GM13976 (cell line): ENCODE data around the gene MPP4.
"Not testable (repeated sequence)": the region's sequence is repeated elsewhere in the genome, so short reads cannot be mapped to it uniquely, and the experiment has no call there.

Source experiments
- DNase-seq: peaks from one replicate; pipeline ENCODE4 v3.0.0; 2012; ENCODE audit warnings: low spot score
- in situ Hi-C: fragments of 300-500 bp; cut with MboI; formaldehyde crosslinking; loops from one replicate; pipeline ENCODE4 v1.12.0; 2022; ENCODE audit warnings: low sequenced_read_pairs, mixed read lengths, inconsistent platforms; ENCODE audit not compliant: unreplicated experiment
- TF ChIP-seq, protein P1 (sequence below): IDR thresholded peaks from 2 replicates; pipeline ENCODE4 v1.5.1; 2012; ENCODE audit warnings: borderline replicate concordance, mild to moderate bottlenecking; ENCODE audit not compliant: insufficient read depth; ENCODE audit errors: extremely low read depth, missing control alignments, control extremely low read depth

Gene MPP4

DNA sequence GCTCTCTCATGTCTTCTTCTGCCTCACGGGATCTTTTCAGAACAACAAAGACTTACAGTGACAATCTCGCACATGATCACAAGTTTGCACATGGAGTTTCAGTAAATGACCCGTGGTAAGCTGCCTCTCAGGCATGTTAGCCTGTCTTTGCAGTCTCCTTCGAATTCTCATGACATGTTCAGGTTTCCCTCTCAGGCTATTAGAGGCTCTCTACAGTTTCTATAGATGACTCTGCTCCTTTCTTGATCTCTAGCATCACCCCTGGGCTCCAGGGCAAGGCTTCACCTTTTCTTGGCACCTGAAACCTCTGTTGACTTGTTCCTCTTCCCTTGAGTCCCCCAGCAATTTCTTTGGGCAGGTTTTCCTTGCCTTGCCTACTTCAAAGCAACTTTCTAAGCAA is 23.0 kb downstream of the MPP4 start:
- TF ChIP-seq, protein P1, sequence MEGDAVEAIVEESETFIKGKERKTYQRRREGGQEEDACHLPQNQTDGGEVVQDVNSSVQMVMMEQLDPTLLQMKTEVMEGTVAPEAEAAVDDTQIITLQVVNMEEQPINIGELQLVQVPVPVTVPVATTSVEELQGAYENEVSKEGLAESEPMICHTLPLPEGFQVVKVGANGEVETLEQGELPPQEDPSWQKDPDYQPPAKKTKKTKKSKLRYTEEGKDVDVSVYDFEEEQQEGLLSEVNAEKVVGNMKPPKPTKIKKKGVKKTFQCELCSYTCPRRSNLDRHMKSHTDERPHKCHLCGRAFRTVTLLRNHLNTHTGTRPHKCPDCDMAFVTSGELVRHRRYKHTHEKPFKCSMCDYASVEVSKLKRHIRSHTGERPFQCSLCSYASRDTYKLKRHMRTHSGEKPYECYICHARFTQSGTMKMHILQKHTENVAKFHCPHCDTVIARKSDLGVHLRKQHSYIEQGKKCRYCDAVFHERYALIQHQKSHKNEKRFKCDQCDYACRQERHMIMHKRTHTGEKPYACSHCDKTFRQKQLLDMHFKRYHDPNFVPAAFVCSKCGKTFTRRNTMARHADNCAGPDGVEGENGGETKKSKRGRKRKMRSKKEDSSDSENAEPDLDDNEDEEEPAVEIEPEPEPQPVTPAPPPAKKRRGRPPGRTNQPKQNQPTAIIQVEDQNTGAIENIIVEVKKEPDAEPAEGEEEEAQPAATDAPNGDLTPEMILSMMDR: no peak
- in situ Hi-C loops: no loop called here
- DNase-seq: no peak

DNA sequence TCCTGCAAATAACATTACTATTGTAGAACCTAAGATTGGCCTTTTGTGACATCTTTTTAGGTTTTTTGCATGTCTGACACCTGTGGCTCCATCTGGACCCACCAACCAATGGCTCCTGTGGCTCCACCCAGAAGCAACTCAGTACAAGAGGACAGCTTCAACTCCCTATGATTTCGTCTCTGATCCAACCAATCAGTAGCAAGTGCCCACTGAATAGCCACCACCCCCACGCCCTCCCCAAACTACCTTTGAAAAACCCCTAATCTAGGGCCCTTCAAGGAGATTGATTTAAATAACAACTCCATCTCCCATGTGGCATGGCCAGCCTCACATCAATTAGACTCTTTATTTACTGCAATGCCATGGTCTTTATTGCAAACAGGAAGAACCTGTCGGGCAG is 23.6 kb downstream of the MPP4 start:
- in situ Hi-C loops: no loop called here
- DNase-seq: no peak
- TF ChIP-seq, protein P1: no peak

DNA sequence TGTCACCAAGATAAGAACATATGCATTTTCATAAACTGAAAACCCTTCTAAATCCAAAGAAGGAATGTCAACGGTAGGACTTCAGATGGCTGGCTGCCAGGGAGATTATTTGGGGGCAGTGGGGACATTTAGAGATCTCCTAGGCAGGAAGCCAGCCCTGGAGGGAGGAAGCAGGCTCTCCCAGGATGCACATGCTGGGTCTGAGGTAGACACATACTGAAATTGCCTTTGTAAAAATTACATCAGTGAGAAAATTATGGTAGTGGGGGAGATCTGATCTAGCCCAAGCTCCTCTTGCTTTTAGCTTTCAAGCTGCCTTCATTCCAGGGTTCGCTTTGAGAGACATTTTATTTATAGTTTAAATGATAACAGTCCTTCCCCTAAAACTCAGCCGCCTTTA is 24.1 kb downstream of the MPP4 start:
- in situ Hi-C loops: no loop called here
- TF ChIP-seq, protein P1: no peak
- no peak for DNase-seq

GRCh38 chr2:201673546-201673945 is 24.9 kb downstream of the MPP4 start:
- TF ChIP-seq, protein P1: no peak
- no peak for DNase-seq
- in situ Hi-C loops: no loop called here

- DNase-seq, in situ Hi-C loops: not testable (repeated sequence)
Measured at GRCh38 chr2:201671205-201671604, 27.2 kb downstream of the MPP4 start.

DNA sequence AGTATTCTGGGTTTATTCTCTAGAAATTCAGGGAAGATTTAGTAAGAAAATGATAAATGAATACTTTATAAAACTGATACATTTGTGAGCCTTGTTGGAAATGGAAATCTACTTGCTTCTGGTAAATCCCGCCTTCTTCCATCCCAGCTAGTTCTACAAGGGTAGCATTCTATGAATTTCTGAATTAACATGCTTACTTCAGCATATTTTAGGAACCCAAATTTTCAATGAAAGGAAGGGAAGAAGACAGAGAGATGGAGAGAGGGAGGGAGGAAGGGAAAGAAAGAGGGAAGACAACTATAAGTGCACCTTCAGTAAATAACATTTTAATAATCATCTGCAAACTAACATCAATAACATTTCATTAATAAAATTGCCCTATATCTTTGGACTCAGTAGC is 28.6 kb downstream of the MPP4 start:
- in situ Hi-C loops: no loop called here
- TF ChIP-seq, protein P1: no peak
- no peak for DNase-seq

DNA sequence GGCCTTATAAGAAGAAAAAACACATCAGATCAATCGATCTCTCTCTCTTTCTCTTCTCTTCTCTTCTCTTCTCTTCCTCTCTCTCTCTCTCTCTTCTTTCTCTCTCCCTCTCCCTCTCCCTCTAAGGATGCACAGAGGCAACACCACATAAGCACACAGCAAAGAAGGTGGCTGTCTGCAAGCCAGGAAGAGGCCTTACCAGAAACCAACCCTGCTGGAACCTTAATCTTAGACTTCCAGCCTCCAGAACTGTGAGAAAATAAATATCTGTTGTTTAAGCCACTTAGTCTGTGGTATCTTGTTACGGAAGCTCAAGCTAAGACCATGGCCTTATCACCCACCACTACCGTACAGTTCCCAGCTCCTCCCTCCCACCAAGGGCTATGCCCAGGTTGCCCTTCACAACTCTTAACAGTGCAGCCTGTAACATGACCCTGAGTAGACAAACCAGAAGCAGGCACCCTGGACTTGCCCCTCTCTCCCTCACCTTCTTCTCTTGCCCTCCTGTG is 30.0 kb downstream of the MPP4 start:
- in situ Hi-C loops: no loop called here
- no peak for DNase-seq
- TF ChIP-seq, protein P1: no peak
